GM21737 (cell line): ENCODE data around the gene CLEC14A.

Experiments
- ATAC-seq: cut with Tn5 transposase; IDR thresholded peaks from one replicate; pipeline ENCODE4 v1.9.1; 2021; ENCODE audit warnings: mild to moderate bottlenecking, moderate library complexity; ENCODE audit not compliant: unreplicated experiment

Gene CLEC14A

GRCh38 chr14:38250331-38250730, 5.6 kb downstream of the CLEC14A start:
- ATAC-seq: no peak

DNA sequence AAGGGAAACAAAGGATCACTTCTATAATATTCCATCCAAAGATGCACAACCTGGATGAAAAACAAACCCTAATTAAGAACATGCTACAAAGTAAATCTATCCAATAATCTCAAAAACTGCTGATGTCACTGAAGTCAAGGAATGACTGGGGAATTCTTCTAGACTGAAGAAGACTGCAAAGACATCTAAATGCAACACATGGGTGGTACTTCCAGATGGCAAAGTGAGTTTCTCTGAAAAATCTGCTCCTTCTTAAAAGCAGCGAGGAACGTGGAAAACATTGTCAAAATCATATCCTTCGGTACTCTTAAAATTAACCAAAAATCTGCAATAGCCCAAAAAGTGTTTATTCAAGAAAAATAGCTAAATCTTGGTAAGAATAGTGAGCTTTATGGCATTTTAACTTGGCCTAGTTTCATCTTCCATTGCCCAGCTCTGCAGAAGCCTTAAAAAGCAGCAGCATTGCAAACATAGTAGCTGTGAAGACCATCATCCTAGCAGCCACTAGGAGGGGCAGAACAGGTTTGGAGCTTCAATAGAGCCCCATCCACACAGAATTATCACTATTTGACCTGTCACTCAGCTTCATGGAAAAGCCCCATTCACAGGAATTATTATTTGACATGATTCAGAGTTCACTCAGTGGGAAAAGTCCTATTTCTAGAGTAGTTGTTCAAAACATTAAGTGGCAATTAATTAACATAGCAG, 7.4 kb downstream of the CLEC14A start:
- no peak for ATAC-seq

- ATAC-seq: no peak
Observed at GRCh38 chr14:38243696-38244240, 12.1 kb downstream of the CLEC14A start.

DNA sequence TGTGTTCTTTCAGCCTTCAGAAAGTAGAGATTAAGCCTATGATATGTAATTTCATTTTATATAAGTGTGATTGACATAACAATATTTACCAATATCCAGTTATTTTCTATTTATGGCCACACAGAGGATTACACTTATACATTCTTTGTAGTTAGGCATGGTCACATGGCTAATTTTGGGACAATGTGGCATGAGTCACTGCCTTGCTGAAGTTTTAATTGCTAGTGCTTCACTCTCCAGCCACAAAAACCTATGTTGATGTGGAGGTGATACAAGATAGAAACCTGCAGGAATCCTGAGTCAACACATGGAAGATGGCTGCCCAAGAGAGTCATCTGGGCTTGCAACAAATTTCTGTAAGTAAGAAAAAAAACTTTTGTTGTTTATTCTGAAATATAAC, 17.0 kb downstream of the CLEC14A start:
- no peak for ATAC-seq

DNA sequence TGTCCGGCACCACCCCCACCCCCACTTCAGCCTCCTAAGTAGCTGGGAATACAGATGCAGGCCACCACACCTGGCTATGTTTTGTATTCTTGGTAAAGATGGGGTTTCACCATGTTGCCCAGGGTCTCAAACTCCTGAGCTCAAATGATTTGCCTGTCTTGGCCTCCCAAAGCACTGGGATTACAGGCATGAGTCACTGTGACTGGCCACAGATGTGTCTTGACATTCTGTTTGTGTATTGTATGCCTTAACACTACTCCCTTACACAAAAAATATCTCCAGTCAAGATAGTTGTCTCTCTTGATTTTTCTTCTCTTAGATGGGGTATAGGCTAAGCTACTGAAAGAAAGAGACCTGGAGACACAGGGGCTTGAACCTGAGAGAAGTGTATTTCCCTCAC, 17.6 kb downstream of the CLEC14A start:
- no peak for ATAC-seq

DNA sequence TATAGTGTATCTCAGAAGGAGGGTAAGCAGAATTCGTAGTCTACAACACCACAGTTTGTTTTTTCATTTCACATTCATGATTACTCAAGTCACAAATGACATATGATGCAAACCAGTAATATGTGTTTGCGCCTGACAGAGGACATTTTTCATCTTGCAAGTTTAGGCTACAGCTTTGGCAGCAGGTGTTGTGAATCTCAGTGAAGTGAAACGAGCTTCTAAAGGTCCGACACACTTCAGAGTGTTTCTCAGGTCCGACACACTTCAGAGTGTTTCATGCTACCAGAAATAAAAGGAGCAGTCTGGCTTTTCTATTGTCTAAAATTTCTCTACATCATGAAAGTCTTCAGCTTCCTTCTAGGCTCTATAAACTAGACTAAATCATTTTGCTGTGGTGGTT, 22.7 kb downstream of the CLEC14A start:
- ATAC-seq: no peak

DNA sequence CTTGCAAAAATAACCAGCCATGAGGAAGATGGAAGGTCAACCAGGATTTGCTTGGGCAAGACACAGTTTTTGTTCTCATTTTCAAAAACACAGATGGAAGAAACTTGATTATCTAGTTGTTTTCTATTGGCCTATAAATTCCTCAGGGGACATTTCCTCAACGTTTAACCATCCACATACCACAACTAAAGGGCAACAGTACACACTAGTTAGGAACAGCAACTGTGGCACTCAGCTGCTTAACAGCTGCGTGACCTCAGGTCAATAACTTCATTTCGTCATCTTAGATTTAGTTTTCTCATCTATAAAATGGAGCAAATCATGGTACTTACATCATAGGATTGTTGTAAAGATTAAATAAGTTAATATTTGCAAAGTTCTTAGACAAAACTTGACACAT, 29.5 kb downstream of the CLEC14A start:
- ATAC-seq: no peak

DNA sequence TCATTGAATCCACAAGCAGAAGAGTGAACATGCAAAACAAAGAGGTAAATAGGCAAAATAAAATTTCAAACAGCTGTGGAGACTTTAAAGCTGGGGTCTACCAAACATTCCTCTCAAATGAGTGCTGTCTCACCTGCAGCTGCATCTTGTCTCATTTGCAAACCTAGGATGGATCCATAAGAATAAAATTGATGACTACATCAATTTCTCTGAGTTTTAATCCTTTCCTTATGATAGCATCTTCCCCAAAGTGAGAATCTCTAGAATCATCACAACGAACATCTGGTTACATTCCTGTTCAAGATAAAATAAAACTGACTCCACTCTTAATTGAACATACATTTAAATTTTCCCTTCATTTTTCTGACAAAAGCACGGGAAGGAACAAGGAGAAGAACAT, 29.9 kb downstream of the CLEC14A start:
- no peak for ATAC-seq

DNA sequence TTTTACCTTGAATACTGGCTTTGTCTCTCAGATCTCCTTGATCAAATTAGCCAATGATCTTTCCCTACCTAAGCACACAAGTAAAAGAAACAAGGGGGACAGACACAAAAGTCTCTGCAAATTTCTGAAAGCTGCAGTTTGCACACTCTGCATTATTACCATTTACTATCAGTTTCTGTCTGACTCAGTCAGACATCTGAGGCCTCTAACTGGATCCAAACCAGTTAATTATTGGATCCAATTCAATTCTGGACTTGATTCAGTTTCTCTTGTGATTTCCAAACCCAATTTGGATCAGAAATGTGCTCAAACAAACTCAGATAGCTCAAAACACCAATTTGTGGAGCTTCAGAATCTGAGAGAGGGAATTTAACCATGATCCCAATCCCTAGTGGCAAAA, 31.6 kb downstream of the CLEC14A start:
- ATAC-seq: no peak

- ATAC-seq: no peak
Observed at GRCh38 chr14:38221077-38221476, 34.8 kb downstream of the CLEC14A start.

DNA sequence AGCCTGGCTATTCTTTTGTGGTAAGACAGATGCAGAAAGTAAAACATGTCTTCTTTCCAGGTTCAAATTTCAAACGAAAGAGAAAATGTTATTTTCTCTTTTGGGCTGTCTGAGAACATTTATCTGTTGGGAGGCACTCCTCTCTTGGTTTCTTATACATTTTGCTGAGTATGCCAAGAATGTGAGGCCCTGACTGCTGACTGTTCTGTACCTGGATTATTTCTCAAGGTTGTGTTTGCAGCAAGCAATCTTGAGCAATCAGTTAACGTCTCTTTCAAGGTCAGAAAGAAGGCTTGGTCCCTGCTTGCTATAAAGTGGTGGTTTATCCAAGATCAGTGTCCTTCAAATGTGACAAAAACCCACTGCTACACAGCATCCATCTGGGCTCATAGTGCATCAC, 38.3 kb downstream of the CLEC14A start:
- ATAC-seq: no peak

DNA sequence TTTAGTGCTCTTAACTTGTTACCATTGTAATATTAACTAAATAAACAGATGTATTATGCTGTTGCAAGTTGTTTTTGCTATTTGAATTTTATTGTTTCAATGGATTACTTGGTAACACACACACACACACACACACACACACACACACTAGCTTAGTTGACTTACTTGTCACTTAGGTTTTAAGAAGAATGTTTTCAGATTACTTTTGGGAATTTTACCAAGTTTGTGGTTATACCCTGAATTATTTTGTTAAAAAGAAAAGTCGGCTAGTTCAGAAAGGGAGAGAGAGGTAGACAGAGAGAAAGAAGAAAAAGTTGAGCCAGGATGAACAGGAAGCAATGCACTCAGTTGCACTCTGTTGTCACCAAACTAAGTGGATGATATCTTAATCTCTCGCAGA, 42.9 kb downstream of the CLEC14A start:
- ATAC-seq: no peak

DNA sequence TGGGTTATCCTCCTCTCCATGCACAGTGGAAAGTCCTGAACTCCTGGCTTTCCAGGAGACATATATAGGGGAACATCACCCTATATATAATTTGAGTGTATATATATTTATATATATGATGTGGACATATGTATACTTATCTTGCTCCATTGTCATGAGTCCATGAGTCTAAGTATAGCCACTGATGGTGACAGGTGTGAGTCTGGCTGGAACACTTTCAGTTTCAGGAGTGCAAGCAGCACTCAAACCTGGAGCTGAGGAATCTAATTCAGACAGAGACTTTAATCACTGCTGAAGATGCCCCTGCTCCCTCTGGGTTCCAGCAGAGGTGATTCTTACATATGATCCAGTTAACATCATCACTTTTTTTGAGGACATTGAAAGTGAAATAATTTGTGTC, 43.8 kb downstream of the CLEC14A start:
- ATAC-seq: no peak

DNA sequence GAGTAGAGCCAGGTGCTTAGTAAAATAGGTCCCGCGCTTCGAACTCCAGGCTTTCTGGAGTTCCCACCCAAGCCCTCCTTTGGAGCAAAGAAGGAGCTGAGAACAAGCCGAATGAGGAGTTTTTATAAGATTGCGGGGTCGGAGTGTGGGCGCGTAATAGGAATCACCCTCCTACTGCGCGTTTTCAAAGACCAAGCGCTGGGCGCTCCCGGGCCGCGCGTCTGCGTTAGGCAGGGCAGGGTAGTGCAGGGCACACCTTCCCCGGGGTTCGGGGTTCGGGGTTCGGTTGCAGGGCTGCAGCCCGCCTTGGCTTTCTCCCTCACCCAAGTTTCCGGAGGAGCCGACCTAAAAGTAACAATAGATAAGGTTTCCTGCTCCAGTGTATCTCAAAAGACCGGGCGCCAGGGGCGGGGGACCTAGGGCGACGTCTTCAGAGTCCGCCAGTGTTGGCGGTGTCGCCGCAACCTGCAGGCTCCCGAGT, 44.6 kb downstream of the CLEC14A start:
- no peak for ATAC-seq

DNA sequence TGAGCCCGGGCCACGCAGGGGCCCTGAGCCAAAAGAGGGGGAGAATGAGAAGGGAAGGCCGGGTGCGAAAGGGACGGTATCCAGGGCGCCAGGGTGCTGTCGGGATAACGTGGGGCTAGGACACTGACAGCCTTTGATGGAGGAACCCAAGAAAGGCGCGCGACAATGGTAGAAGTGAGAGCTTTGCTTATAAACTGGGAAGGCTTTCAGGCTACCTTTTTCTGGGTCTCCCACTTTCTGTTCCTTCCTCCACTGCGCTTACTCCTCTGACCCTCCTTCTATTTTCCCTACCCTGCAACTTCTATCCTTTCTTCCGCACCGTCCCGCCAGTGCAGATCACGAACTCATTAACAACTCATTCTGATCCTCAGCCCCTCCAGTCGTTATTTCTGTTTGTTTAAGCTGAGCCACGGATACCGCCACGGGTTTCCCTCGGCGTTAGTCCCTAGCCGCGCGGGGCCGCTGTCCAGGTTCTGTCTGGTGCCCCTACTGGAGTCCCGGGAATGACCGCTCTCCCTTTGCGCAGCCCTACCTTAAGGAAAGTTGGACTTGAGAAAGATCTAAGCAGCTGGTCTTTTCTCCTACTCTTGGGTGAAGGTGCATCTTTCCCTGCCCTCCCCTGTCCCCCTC, 45.2 kb downstream of the CLEC14A start:
- no peak for ATAC-seq

- no peak for ATAC-seq
Observed at GRCh38 chr14:38209572-38210557, 46.0 kb downstream of the CLEC14A start.

DNA sequence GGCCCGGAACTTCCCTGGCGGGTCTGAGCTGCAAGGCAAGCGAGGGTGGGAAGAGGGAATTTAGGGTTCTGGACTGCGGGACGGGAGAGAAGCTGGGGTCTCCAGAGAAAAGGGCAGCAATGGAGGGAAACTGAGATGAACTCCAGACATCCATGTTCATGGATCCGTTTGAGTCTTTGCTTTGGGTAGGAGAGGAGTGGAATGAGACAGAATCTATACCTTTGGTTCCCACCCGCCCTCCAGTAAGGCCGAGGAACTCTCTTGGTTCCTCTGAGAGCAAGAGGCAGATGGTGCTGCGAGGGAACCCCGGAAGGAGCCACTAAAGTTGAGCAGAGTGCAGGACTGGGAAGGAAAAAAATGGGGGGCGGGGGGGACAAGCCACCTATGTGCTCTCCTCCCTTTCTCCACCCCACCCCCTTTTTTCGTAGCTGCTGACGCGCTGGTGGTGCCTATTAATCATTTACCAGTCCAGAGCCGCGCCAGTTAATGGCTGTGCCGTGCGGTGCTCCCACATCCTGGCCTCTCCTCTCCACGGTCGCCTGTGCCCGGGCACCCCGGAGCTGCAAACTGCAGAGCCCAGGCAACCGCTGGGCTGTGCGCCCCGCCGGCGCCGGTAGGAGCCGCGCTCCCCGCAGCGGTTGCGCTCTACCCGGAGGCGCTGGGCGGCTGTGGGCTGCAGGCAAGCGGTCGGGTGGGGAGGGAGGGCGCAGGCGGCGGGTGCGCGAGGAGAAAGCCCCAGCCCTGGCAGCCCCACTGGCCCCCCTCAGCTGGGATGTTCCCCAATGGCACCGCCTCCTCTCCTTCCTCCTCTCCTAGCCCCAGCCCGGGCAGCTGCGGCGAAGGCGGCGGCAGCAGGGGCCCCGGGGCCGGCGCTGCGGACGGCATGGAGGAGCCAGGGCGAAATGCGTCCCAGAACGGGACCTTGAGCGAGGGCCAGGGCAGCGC, 47.0 kb downstream of the CLEC14A start:
- ATAC-seq: no peak

- ATAC-seq: no peak
Observed at GRCh38 chr14:38207736-38208617, 47.9 kb downstream of the CLEC14A start, which contains the start of gene SSTR1. Gene SSTR1, plus strand, starts transcription at chr14:38207904. Its CDS starts 1,486 bp downstream, at chr14:38209390.

DNA sequence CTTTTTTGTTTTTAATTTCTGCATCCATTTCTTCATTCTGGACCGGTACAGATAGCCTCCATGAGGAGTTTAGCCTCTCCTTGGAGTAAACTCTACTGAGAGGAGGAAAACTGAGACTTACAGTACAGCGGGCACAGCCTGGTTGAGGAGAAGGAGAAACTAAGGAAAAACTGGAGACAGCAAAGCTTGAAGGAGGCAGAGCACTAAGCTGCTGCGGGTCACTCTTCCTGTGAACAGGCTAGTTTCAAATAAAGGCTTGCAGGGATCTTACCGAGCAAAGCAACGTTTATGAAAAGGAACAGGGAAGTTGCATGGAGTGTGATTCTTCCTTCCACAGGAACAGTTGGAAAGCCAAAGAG, 48.5 kb downstream of the CLEC14A start:
- no peak for ATAC-seq
